HepG2 (cell line): ENCODE measurements around the gene ABHD4. TPM values are rescaled to one million over a fixed set of nuclear protein-coding genes. Genes with fewer than 3 reads are reported as not detected.
A peak's percentile ranks its signal among the peaks of the same experiment; 100 is the strongest.

Experiments
- EED ChIP-seq: sonication (generic); formaldehyde crosslinking; IDR thresholded peaks from 2 replicates; pipeline ENCODE4 v1.5.0; 2020; ENCODE audit warnings: mild to moderate bottlenecking, missing genetic modification reagents
- ELF4 ChIP-seq: sonication (generic); formaldehyde crosslinking; IDR thresholded peaks from 2 replicates; pipeline ENCODE4 v1.5.0; 2020; ENCODE audit warnings: missing genetic modification reagents, mild to moderate bottlenecking, moderate library complexity, borderline replicate concordance
- IRF2 ChIP-seq: IDR thresholded peaks from 2 replicates; pipeline ENCODE4 v1.6.1; 2018; ENCODE audit warnings: missing genetic modification reagents, missing compliant biosample characterization
- MAZ ChIP-seq, 2 experiments: sonication (generic) in 1 of 2; formaldehyde crosslinking in 1 of 2; IDR thresholded peaks; 2 replicates each; pipeline versions ENCODE4 v1.5.0 to v1.6.1; 2012 to 2020; ENCODE audit warnings: low read depth in 2 of 2, mild to moderate bottlenecking in 2 of 2, borderline replicate concordance in 1 of 2, improper control_type of control experiment in 1 of 2, low read length in 1 of 2, missing genetic modification reagents in 1 of 2, moderate library complexity in 1 of 2
- NFE2L2 ChIP-seq: fragments of 150-350 bp; IDR thresholded peaks from 2 replicates; pipeline ENCODE4 v1.6.1; 2014; ENCODE audit warnings: low read length
- RAD21 ChIP-seq: fragments of 450-650 bp; formaldehyde crosslinking; IDR thresholded peaks from 2 replicates; pipeline ENCODE4 v1.5.0; 2020; ENCODE audit warnings: mild to moderate bottlenecking
- SCMH1 ChIP-seq: sonication (generic); formaldehyde crosslinking; IDR thresholded peaks from 2 replicates; pipeline ENCODE4 v1.9.0; 2021; ENCODE audit warnings: missing genetic modification reagents, mild to moderate bottlenecking, borderline replicate concordance
- SKIL ChIP-seq: sonication (generic); formaldehyde crosslinking; IDR thresholded peaks from 2 replicates; pipeline ENCODE4 v1.8.0; 2022; ENCODE audit warnings: missing genetic modification reagents, mild to moderate bottlenecking, moderate library complexity, borderline replicate concordance
- SRY ChIP-seq: sonication (generic); formaldehyde crosslinking; IDR thresholded peaks from 2 replicates; pipeline ENCODE4 v1.8.0; 2022; ENCODE audit warnings: mild to moderate bottlenecking, missing genetic modification reagents
- WIZ ChIP-seq: sonication (generic); formaldehyde crosslinking; IDR thresholded peaks from 2 replicates; pipeline ENCODE4 v1.5.1; 2020; ENCODE audit warnings: mild to moderate bottlenecking, missing genetic modification reagents
- YEATS2 ChIP-seq: sonication (generic); formaldehyde crosslinking; IDR thresholded peaks from 2 replicates; pipeline ENCODE4 v1.4.0; 2020; ENCODE audit warnings: missing genetic modification reagents, borderline replicate concordance
- ZBTB14 ChIP-seq: sonication (generic); formaldehyde crosslinking; IDR thresholded peaks from 2 replicates; pipeline ENCODE4 v1.4.0; 2020; ENCODE audit warnings: missing genetic modification reagents
- ZBTB4 ChIP-seq: sonication (generic); formaldehyde crosslinking; IDR thresholded peaks from 2 replicates; pipeline ENCODE4 v1.4.0; 2020; ENCODE audit warnings: missing genetic modification reagents, mild to moderate bottlenecking, borderline replicate concordance
- ZFP37 ChIP-seq: sonication (generic); formaldehyde crosslinking; IDR thresholded peaks from 2 replicates; pipeline ENCODE4 v1.4.0; 2020; ENCODE audit warnings: missing genetic modification reagents, borderline replicate concordance
- ZNF12 ChIP-seq: sonication (generic); formaldehyde crosslinking; IDR thresholded peaks from 2 replicates; pipeline ENCODE4 v1.5.0; 2020; ENCODE audit warnings: missing genetic modification reagents
- ZNF432 ChIP-seq: sonication (generic); formaldehyde crosslinking; IDR thresholded peaks from 2 replicates; pipeline ENCODE4 v1.5.0; 2020; ENCODE audit warnings: missing genetic modification reagents, mild to moderate bottlenecking, borderline replicate concordance
- ZNF543 ChIP-seq: sonication (generic); formaldehyde crosslinking; IDR thresholded peaks from 2 replicates; pipeline ENCODE4 v1.4.0; 2020; ENCODE audit warnings: mild to moderate bottlenecking, missing genetic modification reagents
- ZNF558 ChIP-seq: sonication (generic); formaldehyde crosslinking; IDR thresholded peaks from 2 replicates; pipeline ENCODE4 v1.9.0; 2022; ENCODE audit warnings: mild to moderate bottlenecking, missing genetic modification reagents, borderline replicate concordance
- ZSCAN20 ChIP-seq: sonication (generic); formaldehyde crosslinking; IDR thresholded peaks from 2 replicates; pipeline ENCODE4 v1.4.0; 2020; ENCODE audit warnings: missing genetic modification reagents, mild to moderate bottlenecking, borderline replicate concordance
- polyA plus RNA-seq, 8 experiments: library from polyadenylated mRNA; depleted of rRNA in 3 of 8; stranded (reverse) in 7 of 8; unstranded in 1 of 8; fragments of >200 nt; fragmentation: Illumina TruSeq in 4 of 8; extraction: Trizol in 4 of 8; gene quantifications; 2 replicates each; pipeline versions ENCODE4 v1.2.1 to v1.2.3, GENCODE V29; 2011 to 2016; ENCODE audit warnings: low read depth in 4 of 8, missing spikeins in 1 of 8, mixed read lengths in 1 of 8; ENCODE audit not compliant: insufficient read depth in 1 of 8
- total RNA-seq, 5 experiments: library from RNA; depleted of rRNA; stranded (reverse); fragments of >200 nt; fragmentation: Illumina TruSeq; extraction: Trizol; gene quantifications; 2 replicates each; pipeline ENCODE4 v1.2.3, GENCODE V29; 2016; ENCODE audit warnings: low read depth in 1 of 5
- TF ChIP-seq, protein P1 (sequence below): IDR thresholded peaks from 2 replicates; pipeline ENCODE4 v1.6.1; 2016; ENCODE audit warnings: low read depth

ABHD4 gene
- total and polyA plus RNA-seq, 2 of the 13 experiments (the other 11 are each of a cell fraction or from before 2014, with no cell fraction given) = 16.1 to 47.5 TPM

GRCh38 chr14:22589096-22589839 is 8.8 kb upstream of the ABHD4 start, which contains the start of gene DAD1 (continued):
- peak; percentile 67; the same call in 1 of the 2 replicates for TF ChIP-seq RAD21
- no peak for TF ChIP-seq ZBTB14 (CRISPR knock-in tag)
- peak; percentile 81; the same call in 1 of the 2 replicates for TF ChIP-seq ZNF543
- TF ChIP-seq SCMH1 = no peak
- TF ChIP-seq NFE2L2 = peak; percentile 2; the same call in 1 of the 2 replicates
- peak; percentile 84 for TF ChIP-seq IRF2 (CRISPR knock-in tag)
- no peak for TF ChIP-seq ZNF558 (CRISPR knock-in tag)
- TF ChIP-seq ZBTB4 (CRISPR knock-in tag) = peak; percentile 18; the same call in 1 of the 2 replicates
- peak; percentile 45; the same call in 1 of the 2 replicates for TF ChIP-seq SKIL
- peak; percentile 57; the same call in 1 of the 2 replicates for TF ChIP-seq MAZ (IDR thresholded peaks at IDR 0.05; ENCODE audit: borderline replicate concordance, low read depth, low read length)
- TF ChIP-seq MAZ (CRISPR knock-in tag; IDR thresholded peaks at IDR 0.05; ENCODE audit: low read depth) = peak; percentile 70
- no peak; the same call in 1 of the 2 replicates for TF ChIP-seq ELF4 (CRISPR knock-in tag)
- TF ChIP-seq ZNF12 (CRISPR knock-in tag) = peak; percentile 34; the same call in 1 of the 2 replicates
- TF ChIP-seq SRY (CRISPR knock-in tag) = peak; percentile 93; the same call in 1 of the 2 replicates
- 0 out of 2 replicates have a peak, but pooled peaks have one; percentile 8 for TF ChIP-seq ZFP37 (CRISPR knock-in tag)
- peak; percentile 90 for TF ChIP-seq YEATS2 (CRISPR knock-in tag)
- no peak for TF ChIP-seq ZNF432
- TF ChIP-seq ZSCAN20 (CRISPR knock-in tag) = no peak
- no peak for TF ChIP-seq WIZ (CRISPR knock-in tag)
- TF ChIP-seq, protein P1, sequence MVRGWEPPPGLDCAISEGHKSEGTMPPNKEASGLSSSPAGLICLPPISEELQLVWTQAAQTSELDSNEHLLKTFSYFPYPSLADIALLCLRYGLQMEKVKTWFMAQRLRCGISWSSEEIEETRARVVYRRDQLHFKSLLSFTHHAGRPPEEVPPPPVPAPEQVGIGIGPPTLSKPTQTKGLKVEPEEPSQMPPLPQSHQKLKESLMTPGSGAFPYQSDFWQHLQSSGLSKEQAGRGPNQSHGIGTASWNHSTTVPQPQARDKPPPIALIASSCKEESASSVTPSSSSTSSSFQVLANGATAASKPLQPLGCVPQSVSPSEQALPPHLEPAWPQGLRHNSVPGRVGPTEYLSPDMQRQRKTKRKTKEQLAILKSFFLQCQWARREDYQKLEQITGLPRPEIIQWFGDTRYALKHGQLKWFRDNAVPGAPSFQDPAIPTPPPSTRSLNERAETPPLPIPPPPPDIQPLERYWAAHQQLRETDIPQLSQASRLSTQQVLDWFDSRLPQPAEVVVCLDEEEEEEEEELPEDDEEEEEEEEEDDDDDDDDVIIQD = peak; percentile 11
- 0 out of 2 replicates have a peak, but pooled peaks have one; percentile 82 for TF ChIP-seq EED (CRISPR knock-in tag)
